ENCODE results near the gene AMOTL1.
"Not testable (repeated sequence)": the region's sequence is repeated elsewhere in the genome, so short reads cannot be mapped to it uniquely, and the experiment has no call there.

The AMOTL1 gene

DNA sequence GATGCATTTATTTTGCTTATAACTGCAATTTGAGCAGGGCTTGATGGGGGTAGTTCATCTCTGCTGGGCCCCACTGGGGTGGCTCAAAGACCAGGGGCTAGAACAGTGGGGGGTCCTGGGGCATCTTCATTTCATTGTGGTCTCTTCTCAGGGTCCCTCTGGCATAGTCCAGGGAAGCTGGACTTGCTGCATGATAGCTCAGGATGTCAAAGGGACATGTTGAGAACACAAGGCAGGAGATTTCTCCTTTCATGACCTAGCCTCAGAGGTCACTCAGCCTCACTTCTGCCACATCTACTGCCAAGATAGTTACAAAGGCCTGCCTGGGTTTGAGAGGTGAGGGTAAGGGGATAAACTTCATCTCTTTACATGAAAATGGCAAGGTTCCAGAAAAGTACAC lies 115.7 kb downstream of the AMOTL1 start:
- in situ Hi-C loops (cut with HindIII; ENCODE audit: low pct_ligation_motif_present, low pct_unique_long_range_greater_than_20kb, low sequenced_read_pairs) = no loop called here
- DNase-seq = no peak

DNA sequence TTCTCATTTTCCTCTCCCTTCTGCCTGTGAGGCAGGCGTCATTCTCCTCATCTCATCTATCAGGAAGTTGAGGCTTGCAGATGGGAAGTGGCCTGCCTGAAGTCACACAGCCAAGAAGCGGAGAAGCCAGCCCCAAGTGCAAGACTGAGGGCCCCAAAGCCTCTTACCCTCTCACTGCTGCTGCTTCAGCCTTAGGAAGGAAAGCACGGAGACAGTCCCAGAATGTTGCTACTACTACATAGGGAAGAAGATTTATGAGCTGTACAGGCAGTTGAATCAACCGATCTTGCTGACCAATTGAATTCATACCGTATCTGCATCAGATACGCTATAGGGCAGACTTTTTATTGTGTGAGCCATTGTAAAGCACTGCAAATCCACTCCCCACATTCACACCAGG lies 116.2 kb downstream of the AMOTL1 start:
- in situ Hi-C loops (cut with HindIII; ENCODE audit: low pct_ligation_motif_present, low pct_unique_long_range_greater_than_20kb, low sequenced_read_pairs) = no loop called here
- DNase-seq = no peak

DNA sequence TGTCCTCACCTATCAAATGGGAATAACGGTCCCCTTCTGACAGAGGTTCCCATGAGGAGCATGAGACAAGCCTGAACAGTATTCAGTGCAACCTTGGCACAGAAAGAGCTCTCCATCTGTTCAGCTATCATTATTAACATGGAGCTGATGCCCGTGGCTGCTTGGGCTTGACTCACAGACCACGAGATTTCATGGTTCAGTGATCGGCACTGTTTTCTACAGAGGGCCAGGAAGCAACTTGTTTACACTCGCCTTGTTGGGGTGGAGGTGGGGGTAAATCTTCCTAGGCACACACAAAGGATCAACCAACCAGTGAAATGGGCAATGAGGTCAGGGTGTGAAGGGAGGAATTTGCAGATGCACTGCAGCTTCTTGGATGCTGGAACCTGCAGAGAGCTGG lies 117.0 kb downstream of the AMOTL1 start:
- peak; percentile 90 for DNase-seq
- in situ Hi-C loops (cut with HindIII; ENCODE audit: low pct_ligation_motif_present, low pct_unique_long_range_greater_than_20kb, low sequenced_read_pairs) = no loop called here

DNA sequence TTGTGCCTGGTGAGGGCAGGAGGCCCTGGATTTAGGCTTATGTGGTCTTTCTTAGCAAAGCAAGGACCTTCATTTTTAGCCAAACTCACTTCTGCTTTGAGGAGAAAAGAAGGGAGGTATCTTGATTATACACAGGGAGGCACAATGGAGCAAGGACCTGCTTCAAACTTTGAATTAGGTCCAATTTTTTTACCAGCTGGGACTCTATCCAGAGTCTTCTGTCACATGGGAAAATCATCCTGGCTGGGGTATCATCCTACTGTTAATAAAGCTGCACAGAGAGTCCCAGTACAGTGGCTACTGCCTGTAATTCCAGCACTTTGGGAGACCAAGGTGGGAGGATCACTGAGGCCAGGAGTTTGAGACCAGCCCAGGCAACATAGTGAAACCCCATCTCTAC lies 117.4 kb downstream of the AMOTL1 start:
- no peak for DNase-seq
- in situ Hi-C loops (cut with HindIII; ENCODE audit: low pct_ligation_motif_present, low pct_unique_long_range_greater_than_20kb, low sequenced_read_pairs) = no loop called here

DNA sequence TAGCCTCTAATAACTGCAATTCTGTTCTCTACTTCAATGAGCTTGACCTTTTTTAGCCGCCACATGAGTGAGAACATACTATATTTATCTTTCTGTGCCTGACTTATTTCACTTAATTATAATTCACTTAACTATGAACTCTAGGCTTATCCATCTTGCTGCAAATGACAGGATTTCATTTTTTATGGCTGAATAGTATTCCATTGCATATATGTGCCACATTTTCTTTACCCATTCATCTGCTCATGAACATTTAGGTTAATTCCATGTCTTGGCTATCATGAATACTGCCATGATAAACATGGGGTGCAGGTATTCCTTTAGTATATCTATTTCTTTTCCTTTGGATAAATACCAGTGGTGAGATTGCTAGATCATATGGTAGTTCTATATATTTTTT lies 120.0 kb downstream of the AMOTL1 start:
- in situ Hi-C loops (cut with HindIII; ENCODE audit: low pct_ligation_motif_present, low pct_unique_long_range_greater_than_20kb, low sequenced_read_pairs) = no loop called here
- no peak for DNase-seq

DNA sequence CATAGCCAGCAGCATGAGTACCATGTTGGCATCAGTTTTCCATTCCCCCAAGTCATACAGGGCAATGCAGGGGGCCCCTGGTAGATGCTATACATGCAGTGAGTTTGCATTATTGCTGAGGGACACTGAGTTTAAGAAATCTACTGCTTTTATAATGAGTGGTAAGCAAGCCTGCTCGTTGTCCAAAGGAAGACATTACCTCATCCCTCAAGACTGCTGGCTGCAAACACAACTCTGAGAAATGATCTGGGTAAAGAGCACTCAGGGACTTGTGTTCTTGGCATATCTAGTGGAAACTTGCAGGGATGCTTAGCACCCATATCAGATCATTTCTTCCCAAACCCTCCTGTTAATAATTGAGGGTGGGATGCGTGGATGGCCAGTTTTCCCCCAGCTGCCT lies 127.3 kb downstream of the AMOTL1 start:
- in situ Hi-C loops (cut with HindIII; ENCODE audit: low pct_ligation_motif_present, low pct_unique_long_range_greater_than_20kb, low sequenced_read_pairs) = no loop called here

DNA sequence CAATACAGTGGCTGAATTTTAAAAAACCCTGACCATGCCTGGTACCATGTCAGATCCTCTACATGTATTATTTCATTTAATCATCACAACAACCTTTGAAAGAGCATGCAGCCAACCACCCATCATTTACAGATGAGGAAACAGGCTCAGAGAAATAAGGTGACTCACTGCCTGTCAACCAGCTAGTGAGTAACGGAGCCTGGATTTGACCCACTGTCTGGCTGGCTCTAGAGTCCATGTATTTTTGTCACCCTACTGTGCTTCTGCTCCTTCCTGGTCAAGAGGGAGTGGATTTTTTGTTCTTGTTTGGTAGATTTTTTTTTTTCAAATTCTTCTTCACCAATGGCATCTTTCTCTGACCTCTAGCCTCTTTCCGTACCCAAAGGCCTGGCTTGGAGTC lies 127.8 kb downstream of the AMOTL1 start:
- DNase-seq = peak; percentile 72
- in situ Hi-C loops (cut with HindIII; ENCODE audit: low pct_ligation_motif_present, low pct_unique_long_range_greater_than_20kb, low sequenced_read_pairs) = no loop called here

More for the DNA sequence above, 127.3 kb downstream of the AMOTL1 start:
- DNase-seq = peak; percentile 50

DNA sequence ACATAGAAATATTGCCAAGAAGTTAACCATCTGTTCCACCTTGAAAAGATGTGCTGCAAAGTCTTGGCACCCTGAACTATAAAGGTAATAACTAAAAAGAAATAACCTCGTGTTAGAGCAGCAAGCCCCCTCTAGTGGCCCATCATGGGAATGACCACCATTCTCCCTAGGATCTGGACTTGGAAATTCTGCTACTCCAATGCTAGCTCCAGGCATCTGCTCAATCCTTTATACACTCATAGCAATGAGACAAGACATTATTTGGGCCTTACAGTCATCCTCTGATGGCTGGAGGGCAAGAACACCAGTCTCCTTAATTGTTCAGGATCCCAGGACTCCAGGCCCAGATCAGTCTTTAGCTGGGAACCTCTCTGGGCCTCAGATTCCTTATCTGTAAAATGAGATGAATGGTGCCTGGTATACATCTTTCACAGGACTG lies 129.2 kb downstream of the AMOTL1 start:
- peak; percentile 42 for DNase-seq
- in situ Hi-C loops (cut with HindIII; ENCODE audit: low pct_ligation_motif_present, low pct_unique_long_range_greater_than_20kb, low sequenced_read_pairs) = no loop called here

DNA sequence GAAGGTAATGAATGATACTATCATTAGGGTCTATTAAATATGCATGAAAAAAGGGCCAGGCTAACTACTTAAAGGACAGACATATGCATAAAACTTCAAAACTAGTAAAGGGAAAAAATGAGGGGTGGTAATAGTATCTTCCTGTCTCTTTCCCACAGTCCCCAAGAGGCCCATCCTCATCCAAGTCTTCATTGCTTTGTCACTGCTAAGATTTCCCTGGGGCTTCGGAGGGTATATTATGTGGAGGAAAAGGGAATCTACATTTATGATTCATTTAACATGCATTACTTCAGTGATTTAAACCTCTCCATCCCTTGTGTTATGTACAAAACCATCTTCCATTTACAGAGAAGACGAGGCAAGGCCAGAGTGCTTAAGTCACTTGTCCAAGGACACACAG lies 139.1 kb downstream of the AMOTL1 start:
- in situ Hi-C loops (cut with HindIII; ENCODE audit: low pct_ligation_motif_present, low pct_unique_long_range_greater_than_20kb, low sequenced_read_pairs) = no loop called here
- no peak for DNase-seq

DNA sequence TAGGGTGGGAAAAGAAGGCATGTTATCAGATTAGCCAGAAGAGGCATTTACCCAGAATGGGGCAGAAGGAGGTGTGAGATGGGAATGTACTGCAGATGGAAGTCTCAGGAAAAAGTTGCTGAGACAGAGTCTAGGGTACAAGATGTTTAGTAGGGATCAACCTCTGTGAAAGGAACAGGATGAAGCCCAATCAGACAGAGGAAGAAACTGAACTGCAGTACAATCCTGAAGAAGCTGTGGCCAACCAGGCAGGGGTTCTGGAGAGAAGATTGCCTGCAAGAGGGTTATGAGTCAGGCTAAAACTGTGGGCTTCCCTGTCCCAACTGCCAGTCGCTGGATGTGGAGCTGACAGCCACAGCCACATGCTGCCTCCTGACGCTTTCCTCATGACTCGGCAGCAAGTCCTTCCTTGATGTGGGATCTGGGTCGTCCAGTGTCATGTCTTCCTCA lies 141.2 kb downstream of the AMOTL1 start:
- no peak for DNase-seq
- in situ Hi-C loops (cut with HindIII; ENCODE audit: low pct_ligation_motif_present, low pct_unique_long_range_greater_than_20kb, low sequenced_read_pairs) = no loop called here

DNA sequence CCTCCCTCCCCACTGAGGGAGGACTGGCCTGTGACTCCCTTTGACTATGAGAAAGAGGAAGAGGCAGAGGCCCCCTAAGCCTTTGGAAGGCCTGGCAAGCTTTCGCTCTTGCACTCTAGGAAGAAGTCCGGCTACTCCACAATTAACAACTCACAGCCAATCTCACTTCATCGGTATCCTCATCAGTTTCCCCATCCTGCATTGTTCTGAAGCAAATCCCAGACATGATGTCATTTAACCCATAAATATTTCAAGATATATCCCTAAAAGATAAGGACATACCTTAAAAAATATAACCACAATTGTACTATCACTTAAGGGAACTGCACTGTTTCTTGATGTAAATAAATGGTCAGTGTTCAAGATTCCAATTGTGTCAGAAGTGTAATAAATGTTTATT lies 142.1 kb downstream of the AMOTL1 start:
- in situ Hi-C loops (cut with HindIII; ENCODE audit: low pct_ligation_motif_present, low pct_unique_long_range_greater_than_20kb, low sequenced_read_pairs) = no loop called here
- DNase-seq = no peak

DNA sequence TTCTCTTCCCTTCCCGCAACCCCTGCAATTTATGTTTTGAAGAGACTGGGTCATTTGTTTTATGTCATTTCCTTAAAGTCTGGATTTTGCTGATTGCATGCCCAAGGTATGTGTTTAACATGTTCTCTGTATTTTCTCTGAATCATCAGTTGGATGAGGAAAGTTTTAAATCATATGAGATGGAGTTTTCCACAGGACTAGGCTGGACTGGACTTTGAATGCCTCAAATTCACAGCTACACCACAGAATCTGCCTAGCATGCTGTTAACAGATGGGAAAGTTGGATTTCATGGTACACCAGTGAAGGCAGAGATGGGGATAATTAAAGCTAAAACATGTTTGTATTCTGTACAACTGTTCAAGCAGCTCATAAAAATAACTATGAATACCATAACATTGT lies 142.6 kb downstream of the AMOTL1 start:
- in situ Hi-C loops (cut with HindIII; ENCODE audit: low pct_ligation_motif_present, low pct_unique_long_range_greater_than_20kb, low sequenced_read_pairs) = no loop called here
- no peak for DNase-seq

DNA sequence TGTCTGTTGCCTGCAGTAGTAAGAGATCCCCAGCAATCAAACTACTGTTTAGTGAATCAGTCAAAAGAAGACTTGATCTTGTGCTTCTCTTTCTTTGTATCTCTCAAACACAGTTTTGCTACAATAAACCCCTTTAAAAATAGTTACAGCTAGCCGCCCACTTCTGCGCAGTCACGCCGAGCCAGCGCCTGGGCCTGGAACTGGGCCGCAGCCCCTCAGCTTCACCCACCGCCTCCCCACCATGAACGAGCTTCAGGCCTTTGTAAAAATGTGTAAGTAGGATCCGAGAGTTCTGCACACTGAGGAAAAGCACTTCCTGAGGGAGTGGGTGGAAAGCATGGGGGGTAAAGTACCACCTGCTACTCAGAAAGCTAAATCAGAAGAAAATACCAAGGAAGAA lies 144.7 kb downstream of the AMOTL1 start:
- in situ Hi-C loops (cut with HindIII; ENCODE audit: low pct_ligation_motif_present, low pct_unique_long_range_greater_than_20kb, low sequenced_read_pairs) = no loop called here

DNA sequence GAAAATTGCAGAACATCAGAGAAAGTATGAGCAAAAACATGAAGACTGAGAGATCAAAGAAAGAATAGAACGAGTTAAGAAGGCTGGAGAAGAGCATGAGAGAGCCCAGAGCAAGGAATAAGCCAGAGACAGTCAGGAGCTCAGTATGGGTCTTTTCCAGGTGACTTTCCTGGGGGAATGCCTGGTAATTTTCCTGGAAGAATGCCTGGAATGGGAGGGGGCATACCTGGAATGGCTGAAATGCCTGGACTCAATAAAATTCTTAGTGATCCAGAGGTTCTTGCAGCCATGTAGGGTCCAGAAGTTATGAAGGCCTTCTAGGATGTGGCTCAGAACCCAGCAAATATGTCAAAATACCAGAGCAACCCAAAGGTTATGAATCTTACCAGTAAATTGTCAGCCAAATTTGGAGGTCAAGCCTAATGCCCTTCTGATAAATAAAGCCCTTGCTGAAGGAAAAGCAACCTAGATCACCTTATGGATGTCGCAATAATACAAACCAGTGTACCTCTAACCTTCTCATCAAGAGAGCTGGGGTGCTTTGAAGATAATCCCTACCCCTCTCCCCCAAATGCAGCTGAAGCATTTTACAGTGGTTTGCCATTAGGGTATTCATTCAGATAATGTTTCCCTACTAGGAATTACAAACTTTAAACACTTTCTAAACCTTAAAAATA lies 145.7 kb downstream of the AMOTL1 start:
- DNase-seq; in situ Hi-C loops (cut with HindIII; ENCODE audit: low pct_ligation_motif_present, low pct_unique_long_range_greater_than_20kb, low sequenced_read_pairs): not testable (repeated sequence)

More for the DNA sequence above, 144.7 kb downstream of the AMOTL1 start:
- DNase-seq = no peak

DNA sequence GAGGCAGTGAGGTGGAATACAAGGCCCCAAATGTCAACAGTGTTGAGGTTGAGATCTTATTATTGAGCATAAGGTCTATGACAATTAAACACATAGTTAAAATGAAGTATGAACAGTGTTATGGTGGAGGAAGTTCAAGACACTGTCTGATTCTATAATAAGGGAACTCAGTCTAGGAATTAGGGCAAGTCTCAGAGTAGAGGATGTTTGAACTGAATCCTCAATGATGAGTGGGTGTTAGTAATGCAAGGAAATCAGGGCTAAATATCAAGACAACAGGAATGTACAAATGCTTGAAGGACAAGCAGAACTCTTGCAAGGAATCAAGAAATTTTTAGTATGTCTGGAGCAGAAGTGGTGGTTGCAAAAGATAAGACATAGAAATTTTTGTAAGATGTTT lies 152.2 kb downstream of the AMOTL1 start:
- in situ Hi-C loops (cut with HindIII; ENCODE audit: low pct_ligation_motif_present, low pct_unique_long_range_greater_than_20kb, low sequenced_read_pairs) = no loop called here
- no peak for DNase-seq

DNA sequence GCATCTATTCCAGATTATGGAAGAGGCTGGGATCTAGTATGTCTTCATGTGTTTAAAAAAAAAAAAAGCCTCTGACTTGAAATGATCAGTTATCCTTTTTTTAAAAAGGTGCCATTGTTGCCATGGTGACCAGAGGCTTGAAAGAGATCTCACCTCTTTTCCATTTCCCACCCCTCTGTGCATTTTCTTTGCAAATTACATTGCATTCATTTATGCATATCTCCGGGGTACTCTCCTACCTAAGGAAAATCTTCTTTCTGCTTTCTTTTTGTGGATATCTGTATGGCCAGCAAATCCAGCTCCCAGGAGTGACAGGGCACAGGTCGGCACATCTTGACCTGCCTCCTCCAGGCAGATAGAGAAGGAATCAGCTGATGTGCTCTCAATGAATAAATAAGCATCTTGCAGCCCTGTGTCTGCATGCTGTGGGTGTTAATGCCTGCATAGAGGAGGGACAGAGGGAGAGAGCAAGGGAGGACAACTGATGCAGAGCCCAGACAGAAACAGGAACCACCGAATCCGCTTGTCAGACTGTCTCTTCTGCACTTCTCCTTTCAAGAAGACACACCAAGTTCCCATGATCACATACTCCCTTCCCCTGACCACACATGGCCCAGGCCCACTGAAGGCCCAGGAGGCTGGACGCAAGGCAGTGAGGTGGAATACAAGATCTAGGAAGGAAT lies 154.3 kb downstream of the AMOTL1 start:
- no peak for DNase-seq
- in situ Hi-C loops (cut with HindIII; ENCODE audit: low pct_ligation_motif_present, low pct_unique_long_range_greater_than_20kb, low sequenced_read_pairs) = no loop called here

DNA sequence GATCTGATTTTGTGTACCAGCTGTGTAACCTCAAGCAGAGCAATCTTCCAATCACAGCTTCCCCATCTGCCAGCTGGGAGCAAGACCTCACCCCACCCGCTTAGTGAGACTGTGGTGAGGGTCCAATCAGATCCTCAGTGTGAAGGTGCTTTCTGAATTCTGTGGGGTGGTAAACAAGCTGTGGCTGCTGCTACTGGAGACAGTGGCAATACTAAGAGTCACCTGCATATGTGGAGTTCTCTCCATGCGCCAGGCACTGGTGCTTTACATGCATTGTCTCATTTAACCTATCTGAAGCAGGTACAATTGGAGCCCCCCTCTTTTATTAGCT lies 154.8 kb downstream of the AMOTL1 start:
- no peak for DNase-seq
- in situ Hi-C loops (cut with HindIII; ENCODE audit: low pct_ligation_motif_present, low pct_unique_long_range_greater_than_20kb, low sequenced_read_pairs) = no loop called here

DNA sequence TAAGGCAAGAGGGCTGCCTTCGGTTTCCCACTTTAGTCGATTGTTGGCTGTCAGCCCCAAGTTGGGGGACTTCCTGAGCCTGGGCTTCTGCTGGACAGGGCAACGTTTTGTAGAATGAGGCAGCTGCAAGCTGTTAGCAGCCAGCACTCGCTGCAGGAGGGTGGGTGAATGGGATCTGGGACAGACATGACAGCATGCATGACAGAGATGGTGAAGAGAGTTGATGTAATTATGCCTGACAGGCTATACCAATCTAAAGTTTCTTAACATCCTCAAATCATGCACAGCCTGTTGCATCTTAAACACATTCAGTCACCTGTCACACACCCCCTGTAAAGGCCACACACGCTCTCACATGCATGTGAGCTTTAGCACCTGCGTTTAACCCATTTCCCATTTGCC lies 156.0 kb downstream of the AMOTL1 start:
- DNase-seq = no peak
- in situ Hi-C loops (cut with HindIII; ENCODE audit: low pct_ligation_motif_present, low pct_unique_long_range_greater_than_20kb, low sequenced_read_pairs) = no loop called here

DNA sequence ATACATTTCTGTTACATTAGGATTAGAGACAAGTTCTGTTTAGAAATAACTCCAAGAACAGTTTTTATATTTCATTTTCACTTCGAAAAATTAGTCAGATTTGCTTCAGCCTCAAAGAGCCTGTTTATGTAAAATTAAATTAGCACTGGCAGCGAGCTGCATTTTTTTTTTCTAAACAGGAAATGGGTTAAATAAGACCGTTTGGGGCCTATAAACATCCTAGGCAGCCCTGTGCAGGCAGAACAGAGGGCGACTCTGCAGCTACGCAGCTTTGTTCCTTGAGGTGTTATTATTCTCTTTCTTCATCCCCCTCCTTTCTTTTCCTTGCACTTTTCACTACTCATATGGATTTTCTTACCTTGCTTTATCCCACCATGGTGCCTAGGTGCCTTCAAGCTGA lies 156.5 kb downstream of the AMOTL1 start:
- no peak for DNase-seq
- in situ Hi-C loops (cut with HindIII; ENCODE audit: low pct_ligation_motif_present, low pct_unique_long_range_greater_than_20kb, low sequenced_read_pairs) = no loop called here
